PC-3 (cell line): ENCODE measurements around the gene MUC7. TPM values are rescaled to one million over a fixed set of nuclear protein-coding genes. Genes with fewer than 3 reads are reported as not detected.

Source experiments
- ATAC-seq: fragments of 200-7000 bp; cut with Tn5 transposase; 2 replicates; pipeline ENCODE4 v1.9.1; 2020; ENCODE audit warnings: mild to moderate bottlenecking, moderate library complexity
- BruUV-seq: library from RNA; stranded (reverse); fragments of 400-500 nt; replicated peaks from 2 replicates; lab custom pipeline; 2021; lab: Mats Ljungman, UMichigan
- CTCF ChIA-PET: fragments of 300-600 bp; sonication (Branson Sonifier 250); formaldehyde crosslinking; loops from one replicate; lab custom pipeline; 2022; ENCODE audit warnings: antibody characterized with exemption; lab: Charles Lee
- POLR2A ChIA-PET: fragments of 300-600 bp; sonication (Branson Sonifier 250); formaldehyde crosslinking; loops from one replicate; lab custom pipeline; 2022; ENCODE audit warnings: antibody characterized with exemption; ENCODE audit not compliant: unreplicated experiment; lab: Charles Lee
- DNase-seq: peaks from one replicate; pipeline ENCODE4 v3.0.0-alpha.2; 2015
- H2AFZ ChIP-seq: fragments of 300-600 bp; sonication (generic); 2 replicates; pipeline ENCODE4 v1.6.0; 2016; ENCODE audit warnings: antibody characterized with exemption, low read length
- H3F3A ChIP-seq: fragments of 300-600 bp; sonication (generic); one replicate; pipeline ENCODE4 v1.6.0; 2017; ENCODE audit warnings: antibody characterized with exemption, low read length, control low read depth, mild to moderate bottlenecking; ENCODE audit not compliant: unreplicated experiment
- H3K27ac ChIP-seq: fragments of 300-600 bp; sonication (generic); 2 replicates; pipeline ENCODE4 v1.5.1; 2016; ENCODE audit warnings: mild to moderate bottlenecking, low read length
- H3K27me3 ChIP-seq: fragments of 300-600 bp; sonication (generic); 2 replicates; pipeline ENCODE4 v1.6.1; 2016; ENCODE audit warnings: low read length, mixed read lengths
- H3K36me3 ChIP-seq: fragments of 300-600 bp; sonication (generic); 2 replicates; pipeline ENCODE4 v1.6.1; 2016; ENCODE audit warnings: low read depth, mixed run types, low read length, mixed read lengths
- H3K4me1 ChIP-seq: fragments of 300-600 bp; sonication (generic); 2 replicates; pipeline ENCODE4 v1.5.1; 2016; ENCODE audit warnings: low read length; ENCODE audit not compliant: insufficient read depth
- H3K4me2 ChIP-seq: fragments of 300-600 bp; sonication (generic); 2 replicates; pipeline ENCODE4 v1.6.0; 2016; ENCODE audit warnings: low read length
- H3K4me3 ChIP-seq: fragments of 300-600 bp; sonication (generic); 2 replicates; pipeline ENCODE4 v1.5.1; 2016; ENCODE audit warnings: mild to moderate bottlenecking, low read length, mixed read lengths
- H3K79me2 ChIP-seq: fragments of 300-600 bp; sonication (generic); 2 replicates; pipeline ENCODE4 v1.6.1; 2017; ENCODE audit warnings: low read length, mixed read lengths
- H3K9ac ChIP-seq: fragments of 300-600 bp; sonication (generic); 2 replicates; pipeline ENCODE4 v1.6.0; 2016; ENCODE audit warnings: mild to moderate bottlenecking, low read length
- H3K9me2 ChIP-seq: fragments of 300-600 bp; sonication (generic); replicated peaks from 2 replicates; pipeline ENCODE4 v1.6.1; 2016; ENCODE audit warnings: mixed run types, low read length, mixed read lengths
- H3K9me3 ChIP-seq: fragments of 300-600 bp; sonication (generic); 2 replicates; pipeline ENCODE4 v1.6.1; 2016; ENCODE audit warnings: low read length, mixed read lengths
- H4K20me1 ChIP-seq: fragments of 300-600 bp; sonication (generic); 2 replicates; pipeline ENCODE4 v1.6.1; 2016; ENCODE audit warnings: low read length, mixed read lengths
- CTCF ChIP-seq: fragments of 300-600 bp; sonication (generic); conservative IDR thresholded peaks from 2 replicates; pipeline ENCODE4 v1.5.1; 2017; ENCODE audit warnings: antibody characterized with exemption, low read depth, mild to moderate bottlenecking, low read length
- EZH2 ChIP-seq: fragments of 300-600 bp; sonication (generic); IDR thresholded peaks from one replicate; pipeline ENCODE4 v1.6.1; 2017; ENCODE audit warnings: antibody characterized with exemption, mild to moderate bottlenecking, low read length; ENCODE audit not compliant: unreplicated experiment
- EZH2phosphoT487 ChIP-seq: fragments of 300-600 bp; sonication (generic); IDR thresholded peaks from 2 replicates; pipeline ENCODE4 v1.6.1; 2018; ENCODE audit warnings: mild to moderate bottlenecking, antibody characterized with exemption, low read length, borderline replicate concordance
- intact Hi-C: fragments of 100-400 bp; cut with micrococcal nuclease; formaldehyde crosslinking; loops from 2 replicates; pipeline ENCODE4 v1.9.0; 2023
- total RNA-seq: library from RNA; depleted of rRNA; stranded (reverse); fragments of >200 nt; gene quantifications from 2 replicates; pipeline ENCODE4 v1.2.3, GENCODE V29; 2014

Gene MUC7
- total RNA-seq, 1 experiment from 2014 or later, result 0.04 TPM

GRCh38 chr4:70437197-70437596 is 34.8 kb upstream of the MUC7 start:
- DNase-seq, result no peak
- CTCF ChIA-PET, result no interaction called here

DNA sequence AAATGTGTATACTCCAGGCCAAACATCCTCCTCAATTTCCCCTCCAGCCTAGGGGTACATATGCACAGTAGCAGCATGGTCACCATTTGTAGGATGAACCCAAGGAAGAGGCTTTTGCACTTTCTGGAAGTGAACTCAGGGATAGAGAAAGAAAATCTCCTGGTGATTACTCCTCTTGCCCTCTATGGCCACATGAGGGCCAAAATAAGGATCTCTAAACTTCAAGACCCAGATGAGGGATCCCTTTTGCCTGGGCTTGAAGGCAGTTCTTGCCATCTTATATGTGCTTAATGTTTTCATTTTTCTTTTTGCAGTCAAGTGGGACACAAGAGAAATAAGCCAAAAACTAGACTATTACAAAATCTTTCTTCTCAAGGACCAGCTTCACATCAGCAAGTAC is 29.5 kb upstream of the MUC7 start:
- TF ChIP-seq EZH2phosphoT487 (no peak), EZH2 (no peak), CTCF (no peak)
- no peaks in the 10 kb centered on the region for H4K20me1 ChIP-seq
- H3K9ac ChIP-seq, result no peak overlapping the region
- intact Hi-C loops, result no loop called here
- no peaks in the 10 kb centered on the region for H3K9me2 ChIP-seq
- H3K4me1 ChIP-seq, result no peaks in the 10 kb centered on the region
- H3F3A ChIP-seq, result no peaks in the 10 kb centered on the region
- no peak for DNase-seq
- ChIA-PET POLR2A (no interaction called here), CTCF (no interaction called here)
- H2AFZ ChIP-seq, result no peak overlapping the region
- H3K79me2 ChIP-seq, result no peaks in the 10 kb centered on the region
- H3K36me3 ChIP-seq, result no peaks in the 10 kb centered on the region
- no peak overlapping the region for H3K4me3 ChIP-seq
- no peak overlapping the region for H3K27ac ChIP-seq
- no peaks in the 10 kb centered on the region for H3K9me3 ChIP-seq
- no peak for ATAC-seq
- peaks cover 31% of the 10 kb centered on the region for H3K27me3 ChIP-seq
- no peak overlapping the region for H3K4me2 ChIP-seq
- BruUV-seq, result no TSS peak

More at GRCh38 chr4:70437197-70437596, 34.8 kb upstream of the MUC7 start:
- Histone ChIP-seq H4K20me1 (no peaks in the 10 kb centered on the region), H3K27me3 (peaks cover 22% of the 10 kb centered on the region), H2AFZ (no peak overlapping the region), H3K4me2 (no peak overlapping the region), H3K4me3 (no peak overlapping the region), H3K9ac (no peak overlapping the region), H3K4me1 (no peaks in the 10 kb centered on the region), H3K27ac (no peak overlapping the region), H3K36me3 (no peaks in the 10 kb centered on the region), H3K9me3 (no peaks in the 10 kb centered on the region), H3K79me2 (no peaks in the 10 kb centered on the region), H3F3A (no peaks in the 10 kb centered on the region), H3K9me2 (no peaks in the 10 kb centered on the region)
- POLR2A ChIA-PET, result no interaction called here
- no TSS peak for BruUV-seq
- ATAC-seq, result no peak
- TF ChIP-seq EZH2 (no peak), EZH2phosphoT487 (no peak), CTCF (no peak)
- intact Hi-C loops, result no loop called here

DNA sequence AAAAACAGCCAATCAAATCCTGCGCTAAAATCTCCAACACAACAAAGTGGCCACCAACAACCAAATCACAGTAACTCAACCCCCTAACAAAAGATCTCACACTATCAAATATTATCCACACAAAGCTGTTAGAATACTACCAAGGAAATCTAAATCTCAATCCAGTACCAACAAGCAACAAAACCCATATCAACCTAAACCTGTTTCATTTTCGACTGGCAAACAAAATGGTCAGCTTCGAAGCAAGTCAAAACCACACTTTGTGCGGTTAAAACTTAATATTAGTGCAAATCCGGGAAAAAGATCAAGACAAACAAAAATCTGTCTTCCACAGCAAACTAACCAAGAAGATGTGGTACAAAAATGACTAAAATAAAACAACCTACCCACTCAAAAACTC is 28.7 kb upstream of the MUC7 start:
- DNase-seq, result no peak
- ChIA-PET POLR2A (no interaction called here), CTCF (no interaction called here)
- Histone ChIP-seq H3K36me3 (no peaks in the 10 kb centered on the region), H2AFZ (no peak overlapping the region), H3K4me2 (no peak overlapping the region), H3K27ac (no peak overlapping the region), H3K9me3 (no peaks in the 10 kb centered on the region), H3K27me3 (peaks cover 24% of the 10 kb centered on the region), H3K79me2 (no peaks in the 10 kb centered on the region), H3K4me1 (no peaks in the 10 kb centered on the region), H3K9me2 (no peaks in the 10 kb centered on the region; the same call in 1 of the 2 replicates), H3F3A (no peaks in the 10 kb centered on the region), H3K9ac (no peak overlapping the region), H3K4me3 (no peak overlapping the region), H4K20me1 (no peaks in the 10 kb centered on the region)
- no TSS peak for BruUV-seq
- intact Hi-C loops, result no loop called here
- ATAC-seq, result no peak
- TF ChIP-seq CTCF (no peak), EZH2phosphoT487 (no peak), EZH2 (no peak)
